Stimulated activated CD8-positive, alpha-beta memory T cell treated with anti-CD3 and anti-CD28 coated beads, Interleukin-12 subunit alpha, Interleukin-12 subunit beta, amount 100 ng/mL, for 24 hours (primary cell): ENCODE results near the gene PLA2G2E.
"Not testable (repeated sequence)": the region's sequence is repeated elsewhere in the genome, so short reads cannot be mapped to it uniquely, and the experiment has no call there.

ENCODE experiments used
- DNase-seq: peaks from one replicate; pipeline ENCODE4 v3.0.0-alpha.2; 2020; ENCODE audit errors: extremely low read depth

The PLA2G2E gene

GRCh38 chr1:19884312-19884711 lies 39.1 kb downstream of the PLA2G2E start:
- DNase-seq, result no peak

GRCh38 chr1:19882111-19883071 lies 41.0 kb downstream of the PLA2G2E start, which contains the start of gene OTUD3:
Gene OTUD3, plus strand, starts transcription at chr1:19882395. Its CDS starts 119 bp downstream, at chr1:19882514.
- DNase-seq, result peak; percentile 82

GRCh38 chr1:19880841-19881240 lies 42.6 kb downstream of the PLA2G2E start:
- DNase-seq, result not testable (repeated sequence)

GRCh38 chr1:19879661-19880060 lies 43.8 kb downstream of the PLA2G2E start:
- DNase-seq, result no peak

- DNase-seq, result no peak
Observed at GRCh38 chr1:19879227-19879626, 44.2 kb downstream of the PLA2G2E start.

GRCh38 chr1:19878637-19878985 lies 44.8 kb downstream of the PLA2G2E start:
- DNase-seq, result no peak

GRCh38 chr1:19877821-19878636 lies 45.4 kb downstream of the PLA2G2E start:
- DNase-seq, result no peak

GRCh38 chr1:19877181-19877750 lies 46.2 kb downstream of the PLA2G2E start:
- no peak for DNase-seq

GRCh38 chr1:19872190-19872589 lies 51.2 kb downstream of the PLA2G2E start:
- no peak for DNase-seq
